DMS79 treated with DMSO at 0.1 percent for 48 hours (cell line): ENCODE results near the gene PYM1.
"Not testable (repeated sequence)": the region's sequence is repeated elsewhere in the genome, so short reads cannot be mapped to it uniquely, and the experiment has no call there.

ENCODE experiments used
- DNase-seq: peaks from one replicate; lab custom pipeline; 2025; lab: John Stamatoyannopoulos, UW

Gene PYM1

GRCh38 chr12:55938826-55939501 lies 11.3 kb upstream of the PYM1 start:
- no peak for DNase-seq

DNA sequence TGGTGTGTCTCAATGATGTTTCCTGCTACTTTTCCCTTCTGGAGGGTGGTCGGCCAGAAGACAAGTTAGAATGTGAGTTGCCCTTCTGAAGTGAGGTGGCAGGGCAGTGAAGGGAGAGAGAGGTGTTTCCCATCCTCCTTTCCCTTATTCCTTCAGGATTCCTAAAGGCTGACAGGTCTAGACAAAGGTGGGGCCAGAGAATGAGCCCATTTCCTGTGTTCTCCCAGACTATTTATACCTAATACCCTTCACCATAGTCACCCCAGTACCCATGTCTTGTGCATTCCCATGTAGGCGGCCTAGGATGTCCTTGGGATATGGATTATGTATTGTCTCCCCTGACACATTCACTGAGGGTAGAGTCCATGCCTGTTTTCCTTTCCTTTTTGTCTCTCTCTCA lies 10.3 kb upstream of the PYM1 start:
- DNase-seq, result no peak

DNA sequence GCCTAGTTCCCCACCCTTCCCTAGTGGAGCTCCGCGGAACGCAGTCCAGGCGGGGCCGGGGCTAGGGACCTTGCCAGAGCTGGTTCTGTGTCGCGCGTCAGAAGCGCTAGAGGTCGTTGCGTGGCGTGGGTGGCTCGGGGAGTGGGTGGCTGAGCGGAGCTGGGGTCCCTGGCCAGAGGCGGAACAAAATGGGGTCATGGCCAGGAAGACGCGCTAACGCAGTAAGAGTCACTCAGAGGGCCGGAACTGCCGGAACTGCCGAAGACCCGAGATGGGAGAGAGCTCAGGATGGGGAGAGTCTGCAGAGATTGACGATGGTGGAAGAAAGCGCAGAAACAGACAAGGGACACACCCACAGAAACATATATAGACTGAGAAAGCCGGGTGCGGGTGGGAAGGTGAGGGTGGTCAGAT lies 8.1 kb upstream of the PYM1 start:
- DNase-seq, result no peak

- DNase-seq, result no peak
Measured at GRCh38 chr12:55934773-55935172, 7.1 kb upstream of the PYM1 start.

- DNase-seq, result no peak
Measured at GRCh38 chr12:55933799-55934742, 6.4 kb upstream of the PYM1 start.

DNA sequence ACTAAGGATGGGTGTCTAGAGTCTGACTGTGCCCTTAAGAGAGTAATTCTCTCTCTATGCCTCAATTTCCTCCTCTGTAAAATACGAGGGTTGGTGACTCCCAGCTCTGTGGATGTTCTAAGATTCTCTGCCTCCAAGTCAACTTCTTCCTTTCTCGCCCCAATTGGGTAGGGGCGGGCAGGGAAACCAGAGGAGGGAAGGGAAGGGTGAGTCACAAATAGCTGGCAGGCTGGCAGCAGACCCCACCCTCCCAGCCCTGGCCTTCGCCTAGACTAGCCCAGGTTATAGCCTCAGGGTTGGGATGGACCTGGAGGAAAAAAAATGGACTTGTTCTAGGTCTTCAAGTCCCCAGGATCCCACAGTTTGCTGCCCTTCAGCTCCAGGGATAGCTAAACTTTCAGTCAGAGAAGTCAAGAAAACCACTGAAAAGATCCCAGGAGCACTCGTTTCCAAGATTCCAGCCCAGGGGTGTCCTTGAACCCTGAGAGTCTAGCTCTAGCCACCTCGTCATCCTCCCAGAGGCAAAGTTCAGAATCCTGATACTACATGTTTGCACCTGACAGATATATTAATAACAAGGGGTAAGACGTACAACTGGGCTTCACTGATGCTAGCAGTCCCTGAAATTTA lies 5.6 kb upstream of the PYM1 start:
- no peak for DNase-seq

DNA sequence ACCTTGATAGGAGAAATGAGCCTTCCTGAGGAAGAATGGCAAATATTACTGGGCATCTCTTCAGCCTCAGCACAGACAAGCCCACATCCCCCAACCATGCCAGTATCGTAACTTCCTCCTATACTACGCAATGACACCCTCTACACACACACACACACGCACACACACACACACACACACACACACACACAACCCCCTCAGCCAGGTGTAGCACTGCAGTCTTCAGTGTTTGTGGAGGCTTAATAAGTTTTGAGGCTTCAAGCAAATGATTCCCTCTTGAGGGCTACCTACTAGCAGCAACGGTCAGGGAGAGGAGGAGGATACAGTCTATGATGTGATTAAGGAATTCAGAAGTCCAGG lies 4.8 kb upstream of the PYM1 start:
- DNase-seq, result peak; percentile 6

DNA sequence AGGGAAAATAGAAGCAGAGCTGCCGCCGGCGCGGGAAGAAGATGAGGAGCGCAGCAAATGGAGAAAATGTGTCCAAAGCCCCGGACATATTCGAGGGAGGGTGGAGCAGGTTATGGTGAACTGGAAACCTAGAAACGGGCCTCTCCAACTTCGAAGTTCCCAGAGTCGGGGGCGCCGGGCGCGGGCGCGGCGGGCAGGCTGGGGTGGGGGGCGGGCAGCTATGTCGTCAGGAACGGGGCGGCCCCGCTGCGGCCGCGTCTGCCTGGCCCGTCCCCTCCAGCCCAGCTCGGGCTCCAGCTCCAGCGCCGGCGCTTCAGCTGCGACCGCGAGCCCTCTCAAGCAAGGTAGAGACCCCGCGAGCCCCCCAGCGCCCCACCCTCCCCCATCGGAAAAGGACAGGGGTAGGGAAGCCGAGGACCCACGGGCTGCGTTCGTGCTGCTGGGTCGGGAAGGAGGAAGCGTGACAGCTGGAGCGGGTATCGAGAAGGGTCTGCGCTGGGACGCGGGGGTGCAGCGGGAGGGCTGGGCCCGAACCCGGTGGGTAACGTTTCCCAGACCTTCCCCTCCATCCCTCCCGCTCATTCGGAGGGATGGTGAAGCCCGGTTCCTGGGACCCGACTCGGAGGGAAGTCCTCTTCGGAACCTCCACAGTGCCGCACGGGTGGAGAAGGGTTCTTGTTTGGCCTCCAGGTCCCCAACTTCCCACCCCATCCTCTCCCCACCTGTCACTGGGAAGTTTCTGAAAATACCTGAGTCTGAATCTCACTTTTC lies 4.3 kb upstream of the PYM1 start:
- no peak for DNase-seq

DNA sequence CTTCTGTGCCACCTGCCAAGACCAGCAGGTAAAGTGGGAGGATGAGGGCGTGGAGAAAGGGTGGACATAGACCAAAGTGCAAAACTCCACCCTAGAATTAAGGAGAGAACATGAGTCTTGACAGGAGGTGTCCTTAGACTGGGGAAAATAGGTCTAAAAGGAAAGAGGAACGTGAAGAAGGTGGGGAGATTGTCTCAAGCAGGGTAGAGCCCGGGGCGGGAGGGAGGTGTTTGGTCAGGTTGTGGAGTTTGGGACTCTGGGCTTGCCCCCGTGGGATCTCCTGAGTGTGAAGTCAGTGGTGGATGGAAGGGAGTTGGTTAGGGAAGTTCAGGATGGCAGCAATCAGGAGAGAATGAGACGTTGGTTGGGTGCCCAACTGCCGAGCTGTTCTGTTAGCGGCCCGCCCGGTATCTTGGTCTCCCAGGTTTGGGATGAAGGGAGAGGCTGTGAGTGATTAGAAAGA lies 3.7 kb upstream of the PYM1 start:
- no peak for DNase-seq

DNA sequence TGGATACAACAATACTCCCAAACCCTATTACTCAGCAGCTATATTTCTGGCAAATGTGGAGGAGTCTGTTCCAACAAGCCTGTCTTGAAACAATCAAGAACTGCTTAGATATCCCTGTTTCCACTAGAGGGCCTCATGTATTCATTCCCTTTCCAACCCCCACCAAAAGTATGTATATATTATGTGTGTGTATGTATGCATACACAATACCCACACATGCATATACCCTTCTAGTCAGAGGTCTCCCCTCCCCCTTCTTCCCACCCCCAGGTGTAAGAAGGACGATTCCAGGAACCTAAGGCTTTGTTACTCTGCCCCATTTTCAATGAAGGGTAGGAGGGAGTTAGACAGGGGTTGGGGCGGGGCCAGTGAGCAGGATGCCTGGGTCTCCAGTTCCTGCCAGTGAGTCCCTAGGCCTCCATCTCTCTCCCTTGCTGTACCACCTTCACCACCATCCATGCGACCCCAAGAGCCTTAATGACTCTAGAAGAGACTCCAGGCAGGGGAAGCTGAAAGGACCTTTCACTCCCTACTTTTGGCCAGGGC lies 3.1 kb upstream of the PYM1 start, which contains the start of gene DGKA:
Gene DGKA (plus strand): TSS at position 392 of the 546 bp plus-strand sequence. CDS start 5,342 bp downstream, outside the sequence.
- DNase-seq, result peak; percentile 15

GRCh38 chr12:55929306-55929791 lies 1.7 kb upstream of the PYM1 start:
- no peak for DNase-seq

DNA sequence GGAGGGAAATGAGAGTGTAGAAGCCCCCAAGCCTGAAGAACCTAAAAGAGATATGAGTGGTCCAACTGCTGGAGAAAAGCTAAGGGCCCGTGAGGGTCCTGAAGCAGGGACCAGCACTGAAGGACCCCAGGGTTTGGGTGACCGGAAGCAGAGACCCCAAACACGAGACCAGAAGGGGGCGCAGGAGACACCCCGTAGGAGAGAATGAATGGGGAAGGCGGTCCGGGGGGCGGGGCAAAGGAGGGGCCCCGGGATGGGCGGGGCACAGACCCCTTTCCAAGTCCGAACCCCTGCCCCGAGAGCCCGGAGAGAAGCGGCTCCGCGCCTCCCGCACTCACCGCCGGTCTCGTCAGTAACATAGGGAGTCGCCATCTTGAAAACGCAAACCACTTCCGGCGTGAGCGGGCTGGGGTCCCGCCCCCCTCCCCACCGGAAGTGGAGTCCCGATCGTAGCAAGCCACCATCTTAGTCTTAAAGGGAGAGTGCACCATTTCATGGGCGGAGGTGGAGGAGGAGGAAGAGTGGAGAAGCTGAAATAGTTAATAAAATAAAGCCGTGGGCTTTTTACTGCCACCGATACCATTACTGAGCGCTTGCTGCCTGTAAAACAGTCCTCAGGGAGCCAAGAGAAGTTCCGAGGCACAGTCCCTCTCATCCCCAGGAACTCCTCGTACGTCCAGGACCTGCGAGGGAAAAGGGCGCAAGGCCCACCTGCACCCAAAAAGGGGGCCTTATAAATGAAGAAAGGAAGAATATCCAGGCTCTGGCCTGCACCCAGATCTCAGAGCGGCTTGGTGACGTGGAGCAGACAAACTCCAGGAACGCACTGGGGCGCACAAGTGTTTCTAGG lies 731 bp downstream of the PYM1 start:
- DNase-seq, result peak; percentile 73

GRCh38 chr12:55925870-55926737 lies 1.6 kb downstream of the PYM1 start:
- no peak for DNase-seq

- DNase-seq, result no peak
Measured at GRCh38 chr12:55925371-55925770, 2.3 kb downstream of the PYM1 start.

DNA sequence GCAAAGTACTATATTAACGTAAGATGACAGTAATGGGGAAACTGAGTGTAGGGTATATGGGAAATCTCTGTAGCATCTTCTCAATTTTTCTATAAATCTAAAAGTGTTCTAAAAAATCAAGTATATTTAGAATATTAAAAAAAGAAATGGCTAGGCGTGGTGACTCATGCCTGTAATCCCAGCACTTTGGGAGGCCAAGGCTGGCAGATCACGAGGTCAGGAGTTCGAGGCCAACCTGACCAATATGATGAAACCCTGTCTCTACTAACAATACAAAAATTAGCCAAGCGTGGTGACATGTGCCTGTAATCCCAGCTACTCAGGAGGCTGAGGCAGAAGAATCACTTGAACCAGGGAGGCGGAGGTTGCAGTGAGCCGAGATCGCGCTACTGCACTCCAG lies 4.0 kb downstream of the PYM1 start:
- DNase-seq, result not testable (repeated sequence)

- DNase-seq, result no peak
Measured at GRCh38 chr12:55922126-55922525, 5.6 kb downstream of the PYM1 start.

DNA sequence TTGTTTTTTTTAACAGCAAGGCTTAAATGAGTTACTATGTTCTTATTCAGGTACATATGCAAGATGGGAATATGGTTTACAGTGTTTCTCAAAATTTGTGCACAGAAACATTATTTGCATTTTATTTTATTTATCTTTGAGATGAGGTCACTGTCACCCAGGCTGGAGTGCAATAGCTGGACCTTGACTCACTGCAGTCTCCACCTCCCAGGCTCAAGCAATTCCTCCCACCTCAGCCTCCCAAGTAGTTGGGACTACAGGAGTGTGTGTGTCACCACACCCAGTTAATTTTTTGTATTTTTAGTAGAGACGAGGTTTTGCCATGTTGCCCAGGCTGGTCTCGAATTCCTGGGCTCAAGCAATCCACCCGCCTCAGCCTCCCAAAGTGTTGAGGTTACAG lies 8.7 kb downstream of the PYM1 start:
- not testable (repeated sequence) for DNase-seq

GRCh38 chr12:55915482-55915859 lies 12.2 kb downstream of the PYM1 start:
- no peak for DNase-seq

DNA sequence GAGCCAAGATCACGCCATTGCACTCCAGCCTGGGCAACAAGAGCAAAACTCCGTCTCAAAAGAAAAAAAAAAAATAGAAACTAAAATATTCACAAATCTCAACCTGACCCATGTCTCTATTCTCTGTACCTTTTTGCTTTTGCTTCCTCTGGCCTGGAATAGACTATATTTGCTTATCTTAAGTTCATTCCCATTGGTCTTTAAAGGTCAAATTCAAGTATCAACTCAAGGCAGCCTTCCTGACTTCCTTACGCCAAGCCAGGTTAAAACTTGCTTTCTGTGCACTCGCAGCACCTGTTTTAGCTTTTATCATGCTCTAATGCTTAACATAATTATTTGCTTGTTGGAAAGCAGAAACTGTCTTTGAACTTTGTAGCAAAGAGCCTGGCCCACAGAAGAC lies 14.8 kb downstream of the PYM1 start:
- no peak for DNase-seq

DNA sequence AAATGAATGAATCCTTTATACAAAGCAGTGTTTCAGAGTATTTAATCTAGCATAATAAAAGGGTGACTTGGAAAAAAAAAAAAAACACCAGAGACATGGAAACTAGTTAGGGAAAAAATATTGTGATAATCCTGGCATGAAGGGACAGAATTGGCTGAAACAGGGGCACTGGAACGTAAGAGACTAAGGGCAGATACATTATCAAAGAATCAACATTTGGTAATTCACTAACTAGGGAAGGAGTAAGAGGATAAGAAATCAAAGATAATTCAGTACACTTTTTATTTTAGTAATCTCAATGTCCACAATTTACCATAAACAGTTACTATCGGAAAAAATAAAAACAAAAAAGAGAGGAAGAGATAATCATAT lies 18.2 kb downstream of the PYM1 start:
- no peak for DNase-seq
